ENCODE measurements around the gene TSBP1.
"Not testable (repeated sequence)": the region's sequence is repeated elsewhere in the genome, so short reads cannot be mapped to it uniquely, and the experiment has no call there.

Gene TSBP1

DNA sequence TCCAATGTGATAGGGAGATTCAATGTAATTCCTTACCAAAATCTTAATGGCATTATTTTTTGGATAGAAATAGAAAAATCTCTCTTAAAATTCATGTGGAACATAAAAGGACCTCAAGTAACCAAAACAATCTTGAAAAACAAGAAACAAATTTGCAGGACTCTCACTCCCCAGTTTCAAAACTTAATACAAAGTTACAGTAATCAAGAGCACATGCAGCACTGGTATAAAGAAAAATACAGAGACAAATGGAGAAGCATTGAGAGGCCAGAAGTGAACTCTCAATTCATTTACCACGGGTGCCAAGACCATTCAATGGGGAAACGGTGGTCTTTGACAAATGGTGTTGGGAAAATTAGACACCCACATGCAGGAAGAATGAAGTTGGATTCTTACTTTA lies 7.8 kb upstream of the TSBP1 start:
- DNase-seq (ENCODE audit: extremely low read depth in 1 of 2, low read depth in 1 of 2), result no peak

DNA sequence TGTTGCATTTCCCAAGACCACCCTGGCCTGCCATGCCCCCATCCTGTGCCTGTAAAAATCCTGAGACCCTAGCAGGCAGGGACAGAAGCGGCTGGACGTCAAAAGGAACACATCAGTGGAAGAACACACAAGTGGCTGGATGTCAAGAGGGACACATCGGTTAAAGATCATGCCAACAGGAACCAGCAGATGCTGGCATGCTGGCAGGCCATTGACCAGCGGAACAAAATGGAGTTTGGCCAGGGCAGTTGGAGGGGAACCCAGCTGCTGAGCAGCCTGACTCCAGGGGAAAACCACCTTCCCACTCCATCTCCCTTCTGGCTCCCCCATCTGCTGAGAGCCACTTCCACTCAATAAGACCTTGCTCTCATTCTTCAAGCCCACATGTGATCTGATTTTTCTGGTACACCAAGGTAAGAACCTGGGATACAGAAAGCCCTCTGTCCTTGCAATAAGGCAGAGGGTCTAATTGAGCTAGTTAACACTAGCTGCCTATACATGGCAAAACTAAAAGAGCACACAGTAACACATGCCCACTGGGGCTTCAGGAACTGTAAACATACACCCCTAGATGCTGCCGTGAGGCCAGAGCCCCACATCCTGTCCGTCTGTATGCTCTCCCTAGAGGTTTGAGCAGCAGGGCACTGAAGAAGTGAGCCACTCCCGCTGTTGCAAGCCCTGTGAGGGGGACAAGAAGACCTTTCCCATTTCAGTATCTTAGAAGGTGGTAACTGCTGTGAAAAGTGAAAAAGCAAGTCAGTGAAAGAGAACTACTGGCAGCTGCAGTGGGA lies 4.2 kb upstream of the TSBP1 start:
- DNase-seq (ENCODE audit: extremely low read depth in 1 of 2, low read depth in 1 of 2), result no peak

DNA sequence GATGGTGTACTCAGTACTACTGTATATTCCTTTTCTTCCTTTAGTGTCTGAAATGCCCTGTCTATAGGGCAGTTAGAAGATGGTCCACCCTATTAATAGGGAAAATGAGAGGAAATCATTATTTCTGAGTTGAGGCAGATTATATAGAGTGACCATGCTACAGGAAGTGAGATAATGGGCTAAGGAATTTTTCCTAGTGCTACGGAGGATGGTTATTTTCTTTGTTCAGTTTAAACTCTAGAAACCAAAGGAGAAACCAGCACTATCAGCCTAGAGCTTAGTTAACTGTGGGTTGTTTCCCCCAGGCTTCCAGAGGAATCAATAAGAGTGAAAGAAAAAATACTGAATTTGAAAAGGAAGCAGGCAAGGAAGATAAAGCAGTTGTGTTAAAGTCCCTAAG lies 474 bp downstream of the TSBP1 start:
- DNase-seq (ENCODE audit: extremely low read depth in 1 of 2, low read depth in 1 of 2), result no peak

DNA sequence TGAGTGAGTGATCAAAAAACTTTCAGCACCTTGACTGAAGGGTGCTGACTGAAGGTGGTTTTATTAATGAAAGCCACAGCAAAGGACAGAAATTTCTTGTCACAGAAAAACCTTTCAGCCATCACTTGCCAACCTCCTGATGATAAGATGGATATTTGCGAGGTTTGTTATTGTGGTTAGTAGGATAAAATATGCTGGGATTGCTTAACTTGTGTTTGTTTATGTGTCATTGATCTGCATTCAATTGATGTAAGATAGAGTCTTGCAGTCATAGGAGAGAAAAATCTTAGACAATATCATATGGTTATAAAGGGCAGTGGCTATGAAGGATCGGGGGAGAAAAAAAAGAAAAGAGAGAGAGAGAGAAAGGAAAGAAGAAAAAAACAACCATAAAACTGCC lies 1.2 kb downstream of the TSBP1 start:
- no peak for DNase-seq (ENCODE audit: extremely low read depth in 1 of 2, low read depth in 1 of 2)

DNA sequence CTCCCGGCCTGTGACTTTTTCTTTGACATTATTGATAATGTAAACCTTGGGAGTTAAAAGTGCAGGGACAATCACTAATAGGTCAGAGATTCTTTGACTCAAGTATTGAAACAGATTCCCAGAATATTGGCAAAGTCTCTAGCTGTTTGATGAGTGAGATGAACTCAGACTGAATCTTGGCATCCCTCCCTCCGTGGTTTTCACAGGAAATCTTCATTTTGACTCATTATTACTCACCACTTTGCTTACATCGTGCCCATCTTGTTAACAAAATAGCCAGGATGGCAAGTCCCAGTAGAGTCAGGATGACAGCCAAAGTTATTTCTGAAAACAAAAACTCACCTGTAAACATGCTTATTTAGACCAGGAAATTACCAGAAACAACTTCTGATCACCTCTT lies 2.0 kb downstream of the TSBP1 start:
- no peak for DNase-seq (ENCODE audit: extremely low read depth in 1 of 2, low read depth in 1 of 2)

DNA sequence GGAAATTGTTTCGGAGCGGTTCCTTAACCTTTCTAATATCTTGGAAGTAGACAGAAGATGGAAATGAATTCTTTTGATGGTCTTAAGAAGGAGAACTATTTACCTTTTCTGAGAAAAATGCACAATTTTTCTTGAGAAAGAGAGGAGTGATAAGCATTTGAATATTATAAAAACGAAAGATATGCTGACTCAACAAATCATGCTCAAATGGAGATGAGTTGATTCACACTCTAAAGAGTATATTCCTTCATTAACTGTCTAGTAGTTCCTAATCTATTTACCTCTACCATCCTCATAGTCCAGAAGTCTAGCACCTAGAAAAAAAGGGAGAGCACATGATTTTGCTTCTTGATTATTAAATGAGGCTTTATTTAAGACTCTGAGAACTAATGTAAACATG lies 4.1 kb downstream of the TSBP1 start:
- no peak for DNase-seq (ENCODE audit: extremely low read depth in 1 of 2, low read depth in 1 of 2)

DNA sequence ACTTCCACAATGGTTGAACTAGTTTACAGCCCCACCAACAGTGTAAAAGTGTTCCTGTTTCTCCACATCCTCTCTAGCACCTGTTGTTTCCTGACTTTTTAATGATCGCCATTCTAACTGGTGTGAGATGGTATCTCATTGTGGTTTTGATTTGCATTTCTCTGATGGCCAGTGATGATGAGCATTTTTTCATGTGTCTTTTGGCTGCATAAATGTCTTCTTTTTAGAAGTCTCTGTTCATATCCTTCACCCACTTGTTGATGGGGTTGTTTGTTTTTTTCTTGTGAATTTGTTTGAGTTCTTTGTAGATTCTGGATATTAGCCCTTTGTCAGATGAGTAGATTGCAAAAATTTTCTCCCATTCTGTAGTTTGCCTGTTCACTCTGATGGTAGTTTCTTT lies 12.5 kb downstream of the TSBP1 start:
- not testable (repeated sequence) for DNase-seq (ENCODE audit: extremely low read depth in 1 of 2, low read depth in 1 of 2)

DNA sequence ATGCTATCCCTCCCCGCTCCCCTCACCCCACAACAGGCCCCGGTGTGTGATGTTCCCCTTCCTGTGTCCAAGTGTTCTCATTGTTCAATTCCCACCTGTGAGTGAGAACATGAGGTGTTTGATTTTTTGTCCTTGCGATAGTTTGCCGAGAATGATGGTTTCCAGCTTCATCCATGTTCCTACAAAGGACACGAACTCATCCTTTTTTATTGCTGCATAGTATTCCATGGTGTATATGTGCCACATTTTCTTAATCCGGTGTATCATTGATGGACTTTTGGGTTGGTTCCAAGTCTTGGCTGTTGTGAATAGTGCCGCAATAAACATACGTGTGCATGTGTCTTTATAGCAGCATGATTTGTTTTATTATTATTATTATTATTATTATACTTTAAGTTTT lies 13.2 kb downstream of the TSBP1 start:
- DNase-seq (ENCODE audit: extremely low read depth in 1 of 2, low read depth in 1 of 2), result not testable (repeated sequence)

DNA sequence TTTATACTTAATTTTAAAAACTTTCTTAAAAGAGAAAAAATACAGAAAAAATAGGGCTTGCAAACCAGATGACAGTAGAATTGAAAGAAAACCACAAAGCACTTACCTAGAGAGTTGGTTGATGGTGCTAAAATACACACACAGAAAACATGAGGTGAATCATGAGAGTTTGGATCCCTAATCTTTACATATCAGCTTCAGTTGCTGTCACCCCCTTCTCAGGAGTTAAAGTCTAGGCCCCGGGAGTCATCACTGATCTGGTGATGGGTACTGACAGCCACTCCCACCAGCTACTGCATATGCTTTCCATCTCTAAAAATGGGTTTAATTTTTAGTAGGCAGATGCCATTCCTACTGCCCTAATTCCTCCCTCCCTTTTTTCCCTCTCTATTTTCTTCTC lies 16.7 kb downstream of the TSBP1 start:
- no peak for DNase-seq (ENCODE audit: extremely low read depth in 1 of 2, low read depth in 1 of 2)

DNA sequence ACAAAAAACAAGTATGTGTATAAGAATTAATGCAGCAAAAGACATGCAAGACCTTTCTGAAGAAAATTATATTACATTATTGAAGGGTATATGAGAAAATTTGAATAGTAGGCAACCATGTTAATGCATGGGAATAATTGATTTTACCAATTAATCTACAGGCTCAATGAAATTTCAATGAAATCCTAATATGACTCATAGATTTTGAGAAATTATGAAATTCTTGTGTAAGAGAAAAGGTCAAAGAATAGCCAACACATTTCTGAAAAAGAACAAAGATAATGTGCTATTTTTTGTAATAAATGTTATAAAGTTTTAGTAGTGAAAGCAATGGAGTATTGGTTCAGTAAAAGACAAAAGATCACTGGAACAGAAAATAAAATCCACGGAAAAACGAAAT lies 18.4 kb downstream of the TSBP1 start:
- DNase-seq (ENCODE audit: extremely low read depth in 1 of 2, low read depth in 1 of 2), result no peak

DNA sequence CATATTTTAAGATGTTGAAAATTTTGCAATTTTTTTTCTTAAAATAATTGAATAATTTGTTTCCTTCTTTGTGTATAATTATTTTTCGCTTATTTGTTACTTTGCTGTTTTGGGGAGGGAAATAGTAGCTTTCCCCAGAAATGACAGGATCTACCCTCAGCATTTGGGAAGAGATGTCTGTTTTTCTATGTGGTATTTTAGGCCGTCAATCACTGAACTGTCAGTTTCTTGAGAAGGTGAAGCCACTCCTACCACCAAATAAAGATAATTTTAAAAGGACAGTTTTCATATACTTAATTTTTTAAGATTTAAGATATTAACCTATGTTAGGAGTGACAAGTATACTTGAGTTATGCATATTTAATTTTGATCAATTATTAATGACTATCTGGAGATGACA lies 31.5 kb downstream of the TSBP1 start:
- DNase-seq (ENCODE audit: extremely low read depth in 1 of 2, low read depth in 1 of 2), result no peak

DNA sequence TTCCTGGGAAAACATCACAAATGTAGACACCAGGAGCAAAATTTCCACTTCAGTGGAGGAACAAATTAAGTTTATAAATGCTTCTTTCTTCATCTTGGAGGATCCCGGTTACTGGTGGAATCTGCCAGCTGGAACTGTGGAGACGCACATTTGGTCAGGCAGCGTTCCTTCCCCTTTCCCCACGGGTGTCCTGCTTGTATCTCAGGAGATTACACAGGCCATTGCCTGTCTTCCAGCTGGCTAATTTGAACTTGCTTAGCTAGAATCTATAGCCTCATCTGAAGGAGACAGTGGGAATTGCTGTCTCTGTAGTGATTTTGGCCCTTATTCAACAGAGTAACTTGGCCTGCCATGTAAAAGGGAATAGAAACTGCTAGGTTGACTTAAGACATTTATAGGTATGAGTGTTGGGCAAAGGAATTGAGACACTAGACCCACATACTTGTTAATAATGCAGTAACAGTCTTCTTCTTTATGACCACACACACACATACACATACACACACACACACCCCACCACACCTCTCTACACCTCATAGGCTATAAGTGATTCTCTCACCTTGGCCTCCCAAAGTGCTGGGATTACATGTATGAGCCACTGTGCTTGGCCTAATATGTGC lies 34.4 kb downstream of the TSBP1 start:
- DNase-seq (ENCODE audit: extremely low read depth in 1 of 2, low read depth in 1 of 2), result no peak

DNA sequence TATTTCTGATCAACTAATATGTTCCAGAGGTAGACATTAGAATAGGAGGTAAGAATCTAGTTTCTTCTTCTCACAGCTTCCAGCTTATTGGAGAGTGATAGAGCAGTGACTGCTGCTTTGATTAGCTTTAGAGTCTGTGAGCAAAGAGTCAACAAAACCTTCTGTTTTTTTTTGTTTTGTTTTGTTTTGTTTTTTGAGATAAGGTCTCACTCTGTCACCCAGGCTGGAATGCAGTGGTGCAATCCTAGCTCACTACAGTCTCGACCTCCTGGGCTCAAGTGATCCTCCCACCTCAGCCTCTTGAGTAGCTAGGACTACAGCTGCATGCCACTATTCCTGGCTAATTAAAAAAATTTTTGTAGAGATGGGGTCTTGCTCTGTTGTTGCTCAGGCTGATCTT lies 39.3 kb downstream of the TSBP1 start:
- DNase-seq (ENCODE audit: extremely low read depth in 1 of 2, low read depth in 1 of 2), result no peak

DNA sequence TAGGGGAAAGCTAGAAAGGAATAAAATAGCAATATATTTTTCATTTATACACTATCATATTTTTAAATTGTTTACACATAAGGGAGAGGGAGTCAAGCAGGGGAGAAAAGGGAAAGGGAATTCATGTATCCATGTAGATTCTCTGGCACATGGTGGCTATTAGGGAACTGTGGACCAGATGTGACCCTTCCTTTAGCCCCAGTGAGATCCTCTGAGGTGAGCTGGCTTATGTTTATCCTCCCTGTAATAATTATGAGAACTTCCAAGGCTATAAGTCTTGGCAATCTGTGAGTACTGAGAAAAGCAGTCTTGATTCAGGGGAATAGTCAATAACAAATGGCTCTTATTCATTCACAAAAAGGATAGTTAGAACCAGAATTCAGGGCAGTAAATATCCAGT lies 42.6 kb downstream of the TSBP1 start:
- no peak for DNase-seq (ENCODE audit: extremely low read depth in 1 of 2, low read depth in 1 of 2)

DNA sequence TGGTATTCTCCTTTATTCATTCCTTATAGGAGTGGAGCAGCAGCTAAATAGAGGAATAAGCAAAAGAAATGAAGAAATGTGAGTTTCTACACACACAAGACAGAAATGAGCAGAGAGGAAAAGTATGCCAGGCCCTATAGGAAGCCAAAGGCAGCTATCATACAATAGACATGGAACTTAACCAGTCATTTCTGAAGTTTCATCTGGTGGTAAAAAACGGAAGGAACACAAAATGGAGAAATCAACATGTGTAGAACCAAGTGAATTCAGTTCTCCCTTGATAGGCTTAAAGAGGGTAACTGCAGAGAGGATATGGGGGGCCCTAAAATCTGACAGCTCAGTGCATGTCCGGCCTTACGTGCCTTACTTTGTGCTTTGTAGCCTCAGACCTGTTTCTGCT lies 44.6 kb downstream of the TSBP1 start:
- no peak for DNase-seq (ENCODE audit: extremely low read depth in 1 of 2, low read depth in 1 of 2)

DNA sequence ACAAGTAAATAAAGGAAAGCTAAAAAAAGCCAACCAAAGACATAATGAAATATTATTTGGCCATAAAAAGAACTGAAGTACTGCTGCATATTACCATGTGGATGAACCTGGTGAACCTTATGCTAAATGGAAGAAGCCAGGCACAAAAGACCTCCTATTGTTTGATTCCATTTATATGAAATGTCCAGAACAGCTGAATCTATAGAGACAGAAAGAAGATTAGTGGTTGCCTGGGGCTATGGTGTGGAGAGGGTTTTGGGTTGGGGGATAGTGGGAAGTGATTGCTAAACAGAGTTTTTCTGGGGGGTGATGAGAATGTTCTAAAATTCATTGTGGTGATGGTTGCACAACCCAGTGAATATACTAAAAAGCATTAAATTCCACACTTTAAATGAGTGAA lies 53.2 kb downstream of the TSBP1 start:
- DNase-seq (ENCODE audit: extremely low read depth in 1 of 2, low read depth in 1 of 2), result no peak

DNA sequence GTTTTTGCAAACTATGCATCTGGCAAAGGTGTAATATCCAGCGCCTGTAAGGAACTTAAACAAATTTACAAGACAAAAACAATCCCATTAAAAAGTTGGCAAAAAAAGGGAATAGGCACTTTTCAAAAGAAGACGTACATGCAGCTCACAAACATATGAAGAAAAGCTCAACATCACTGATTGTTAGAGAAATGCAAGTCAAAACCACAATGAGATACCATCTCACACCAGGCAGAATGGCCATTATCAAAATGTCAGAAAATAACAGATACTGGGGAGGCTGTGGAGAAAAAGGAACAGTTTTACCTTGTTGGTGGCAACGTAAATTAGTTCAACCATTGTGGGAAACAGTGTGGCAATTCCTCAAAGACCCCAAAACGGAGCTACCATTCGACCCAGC lies 54.2 kb downstream of the TSBP1 start:
- DNase-seq (ENCODE audit: extremely low read depth in 1 of 2, low read depth in 1 of 2), result no peak

DNA sequence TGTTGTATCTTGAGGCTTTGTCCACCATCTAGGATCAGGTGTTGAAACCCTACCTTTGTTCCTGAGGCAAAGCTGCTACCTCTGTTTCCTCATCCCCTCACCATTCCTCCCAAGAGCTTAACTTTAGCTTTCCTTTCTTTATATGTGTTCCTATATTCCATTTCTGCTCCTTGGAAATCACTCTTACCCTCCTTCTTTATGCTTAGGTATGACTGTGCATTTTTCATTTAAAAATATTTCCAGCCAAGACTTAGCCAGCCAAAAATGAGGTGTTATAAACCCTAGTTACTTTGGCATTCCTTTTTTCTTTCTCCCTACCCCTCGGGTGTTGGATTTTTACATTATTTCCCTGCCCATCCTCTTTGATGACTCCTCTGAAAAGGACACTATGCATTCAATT lies 57.7 kb downstream of the TSBP1 start:
- DNase-seq (ENCODE audit: extremely low read depth in 1 of 2, low read depth in 1 of 2), result no peak

DNA sequence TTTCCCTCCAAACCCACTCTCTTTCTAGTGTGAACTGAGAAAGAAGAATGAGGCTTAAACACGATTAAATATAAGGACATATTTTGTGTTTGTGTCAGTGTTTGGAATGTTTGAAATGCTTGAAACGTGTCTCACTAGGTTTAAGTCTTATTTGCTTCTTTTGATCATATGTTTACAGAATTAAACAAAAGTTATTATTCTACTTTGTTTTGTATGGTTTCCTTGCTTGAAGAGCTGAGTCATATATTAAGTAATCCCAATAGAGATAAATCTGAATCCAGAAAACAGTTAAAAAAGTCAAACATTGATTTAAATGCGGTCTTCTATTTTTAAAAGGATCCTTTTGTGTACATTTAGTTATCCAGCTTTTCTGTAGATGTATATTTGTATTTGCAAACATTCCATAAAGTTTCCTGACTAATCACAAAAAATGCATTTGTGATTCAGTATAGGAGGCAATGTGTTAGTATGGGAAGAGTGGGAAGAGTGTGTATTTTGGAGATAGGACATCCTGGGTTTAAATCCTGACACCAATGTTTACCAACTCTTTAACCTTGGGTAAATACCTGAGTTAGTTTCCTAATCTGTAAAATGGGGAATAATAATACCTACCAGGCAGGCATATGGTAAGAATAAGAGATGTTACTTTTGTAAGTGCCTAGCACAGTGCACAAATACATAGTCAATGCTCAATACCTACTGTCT lies 72.9 kb downstream of the TSBP1 start:
- no peak for DNase-seq (ENCODE audit: extremely low read depth in 1 of 2, low read depth in 1 of 2)

DNA sequence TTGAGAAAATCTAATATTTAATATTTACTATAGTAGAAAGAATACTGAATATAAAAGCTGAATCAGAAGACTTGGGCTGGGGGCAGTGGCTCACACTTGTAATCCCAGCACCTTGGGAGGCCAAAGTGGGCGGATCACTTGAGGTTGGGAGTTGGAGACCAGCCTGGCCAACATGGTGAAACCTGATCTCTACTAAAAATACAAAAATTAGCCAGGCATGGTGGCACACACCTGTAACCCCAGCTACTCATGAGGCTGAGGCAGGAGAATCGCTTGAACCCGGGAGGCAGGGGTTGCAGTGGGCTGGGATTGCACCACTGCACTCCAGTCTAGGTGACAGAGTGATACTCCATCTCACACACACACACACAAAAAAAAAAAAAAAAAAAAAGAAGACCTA lies 76.7 kb downstream of the TSBP1 start:
- not testable (repeated sequence) for DNase-seq (ENCODE audit: extremely low read depth in 1 of 2, low read depth in 1 of 2)

DNA sequence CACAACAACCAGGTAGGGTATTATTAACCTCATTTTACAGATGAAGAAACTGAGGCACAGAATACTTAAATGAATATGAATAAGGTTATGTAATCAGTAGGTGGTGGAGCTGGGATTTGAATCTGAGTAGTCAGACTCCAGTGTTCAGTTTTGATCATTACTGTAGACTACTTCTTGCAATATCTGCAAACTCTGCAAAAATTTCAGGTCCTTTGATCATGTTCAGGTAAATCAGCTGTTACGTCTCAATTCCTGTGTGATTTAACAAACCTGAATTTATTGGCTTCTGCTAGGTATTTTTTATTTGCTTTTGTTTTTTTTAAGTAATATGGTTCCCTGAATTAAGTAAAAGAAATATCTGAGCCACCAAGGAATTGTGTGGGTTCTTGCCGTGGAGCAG lies 77.1 kb downstream of the TSBP1 start:
- DNase-seq (ENCODE audit: extremely low read depth in 1 of 2, low read depth in 1 of 2), result no peak

DNA sequence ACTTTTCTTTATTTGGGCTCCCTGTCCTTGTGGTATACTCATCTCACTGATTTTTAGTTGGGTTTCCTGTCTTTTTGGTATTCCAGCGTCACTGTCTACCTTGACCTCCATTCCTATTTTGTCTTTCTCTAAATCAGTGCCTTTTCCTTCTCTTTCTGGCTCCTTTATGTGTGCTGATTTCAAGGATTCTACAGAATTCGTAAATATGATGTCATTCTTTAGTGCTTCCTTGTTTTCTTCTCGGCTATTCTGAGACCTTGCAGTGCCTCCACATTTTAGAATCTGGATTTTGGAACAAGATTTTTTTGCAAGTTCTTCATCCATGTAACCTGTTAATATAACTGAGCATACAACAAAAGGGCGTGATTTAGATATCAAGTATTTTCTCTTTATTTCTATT lies 78.0 kb downstream of the TSBP1 start:
- DNase-seq (ENCODE audit: extremely low read depth in 1 of 2, low read depth in 1 of 2), result no peak
